ENCODE data around the gene TRNT1.
A peak's percentile ranks its signal among the peaks of the same experiment; 100 is the strongest.

Gene TRNT1

DNA sequence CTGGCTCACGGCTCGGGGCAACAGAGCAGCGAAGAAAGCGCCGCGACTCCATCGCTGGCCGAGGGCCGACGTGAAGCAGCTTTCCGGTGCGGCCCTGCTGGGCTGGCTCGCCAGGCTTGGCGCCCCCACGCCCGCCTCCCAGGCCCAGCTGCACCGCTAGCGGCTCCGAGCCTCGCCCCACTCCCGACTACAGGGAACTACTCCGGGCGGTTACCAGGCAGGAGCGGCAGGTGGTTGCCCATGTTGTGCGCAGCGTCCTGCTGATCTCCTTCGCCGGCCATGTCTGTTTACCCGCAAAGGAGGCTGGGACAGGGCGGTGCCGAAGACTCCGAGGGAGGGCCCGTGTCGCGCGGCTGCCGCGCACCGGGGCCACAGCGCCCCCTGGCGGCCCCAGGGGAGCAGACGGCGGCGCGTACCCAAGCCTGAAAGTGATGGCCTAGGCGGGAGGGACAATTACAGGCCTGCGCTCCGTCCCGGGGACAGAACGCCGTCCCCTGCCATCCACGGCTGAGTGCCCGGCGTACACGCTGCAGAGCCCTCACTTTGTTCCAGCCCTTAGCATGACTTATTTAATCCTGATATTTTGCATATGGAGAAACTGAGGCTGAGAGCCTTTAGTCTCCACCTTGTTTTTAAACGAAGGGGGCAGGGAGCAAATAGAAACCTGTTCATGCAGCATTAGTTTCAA is 52.8 kb downstream of the TRNT1 start, which contains the start of gene CRBN:
CRBN (minus strand) TSS at position 285 of the 688 bp plus-strand sequence; CDS start at position 281, 4 bp downstream.
- DNase-seq, result peak; percentile 63

GRCh38 chr3:3180456-3180855 is 53.7 kb downstream of the TRNT1 start:
- no peak for DNase-seq

DNA sequence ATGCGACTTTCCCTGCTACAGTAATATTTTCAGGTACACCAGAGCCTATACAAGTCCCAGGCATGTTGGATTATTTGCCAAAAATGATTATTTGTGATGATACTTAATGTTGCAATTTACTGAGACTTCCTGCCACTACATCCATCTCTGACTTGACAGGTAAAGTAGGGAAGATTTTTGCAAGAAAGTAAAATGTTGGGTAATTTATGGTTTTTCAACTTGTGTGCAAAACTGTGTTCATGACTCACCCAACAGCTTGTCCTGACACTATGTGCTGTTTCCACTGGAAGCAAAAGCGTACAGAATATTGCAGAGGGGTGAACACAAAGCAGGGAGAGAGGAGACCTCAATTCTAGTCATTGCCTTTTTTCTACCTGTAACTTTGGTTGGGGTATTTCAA is 58.1 kb downstream of the TRNT1 start:
- DNase-seq, result no peak

DNA sequence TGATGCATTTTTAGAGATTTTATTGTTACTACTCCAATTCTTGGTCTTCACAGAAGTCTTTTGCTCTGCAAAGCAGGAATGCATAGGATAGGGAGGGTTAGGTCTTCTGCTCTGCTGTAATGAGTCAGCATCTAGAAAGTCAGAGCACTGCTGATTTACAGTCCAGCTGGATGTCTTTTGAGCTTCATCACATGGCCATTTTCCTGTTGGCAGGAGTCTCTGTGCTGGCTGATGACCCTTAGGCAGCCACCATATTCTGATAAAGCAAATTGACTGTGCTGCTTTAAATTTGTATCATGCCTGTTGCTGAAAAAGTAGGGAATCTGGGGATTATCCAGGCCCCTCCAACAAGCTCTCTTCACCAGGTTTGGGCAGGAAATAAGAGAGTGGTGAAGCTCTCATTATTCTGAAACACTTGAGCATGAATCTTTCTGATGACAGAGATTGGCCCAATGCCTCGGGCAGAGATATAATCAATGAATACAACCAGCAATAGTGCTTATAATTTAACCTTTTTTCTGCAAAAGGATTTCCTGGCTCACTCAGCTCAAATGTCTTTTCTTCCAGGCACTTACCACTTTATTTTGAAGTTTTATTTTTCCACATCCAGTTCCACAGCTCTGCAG is 62.5 kb downstream of the TRNT1 start:
- no peak for DNase-seq

- no peak for DNase-seq
Observed at GRCh38 chr3:3189961-3190360, 63.2 kb downstream of the TRNT1 start.

GRCh38 chr3:3191675-3192285 is 65.0 kb downstream of the TRNT1 start:
- no peak for DNase-seq

DNA sequence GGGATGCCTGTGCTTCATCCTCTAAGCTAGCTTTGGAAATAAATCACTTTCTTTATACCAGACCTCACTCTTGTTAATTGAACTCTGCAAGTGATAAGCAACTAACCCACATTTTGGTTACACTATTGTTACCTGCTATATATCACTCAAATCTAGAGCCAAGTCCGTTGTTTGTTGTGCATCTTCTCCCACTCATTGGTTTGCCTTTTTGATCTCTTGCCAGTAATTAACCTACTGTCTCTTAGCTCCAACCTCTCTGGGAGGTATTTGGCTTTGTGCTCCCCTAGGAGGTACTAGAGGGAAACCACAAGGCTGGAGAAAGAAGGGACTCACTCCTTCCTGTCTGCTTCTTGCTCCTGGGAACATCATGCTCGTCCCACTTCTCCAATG is 65.5 kb downstream of the TRNT1 start:
- DNase-seq, result no peak

GRCh38 chr3:3194861-3195260 is 68.1 kb downstream of the TRNT1 start:
- DNase-seq, result no peak

- no peak for DNase-seq
Observed at GRCh38 chr3:3196148-3196861, 69.6 kb downstream of the TRNT1 start.

All from NCI-H1105 (cell line).